HEK293 (cell line): ENCODE results near the gene SGMS1.
A peak's percentile ranks its signal among the peaks of the same experiment; 100 is the strongest.

Experiments
- GFI1B ChIP-seq: fragments of 450-650 bp; formaldehyde crosslinking; IDR thresholded peaks from 2 replicates; pipeline ENCODE4 v1.5.1; 2016; ENCODE audit warnings: missing biosample characterization, missing genetic modification characterization
- HOXA7 ChIP-seq: sonication (generic); formaldehyde crosslinking; IDR thresholded peaks from 2 replicates; pipeline ENCODE4 v1.8.1; 2022; ENCODE audit warnings: missing genetic modification reagents, borderline replicate concordance
- KLF9 ChIP-seq: fragments of 450-650 bp; formaldehyde crosslinking; IDR thresholded peaks from 2 replicates; pipeline ENCODE4 v1.5.1; 2016; ENCODE audit warnings: missing biosample characterization, missing genetic modification characterization, low read depth
- SP2 ChIP-seq: fragments of 450-650 bp; formaldehyde crosslinking; IDR thresholded peaks from 2 replicates; pipeline ENCODE4 v1.5.1; 2016; ENCODE audit warnings: missing biosample characterization, missing genetic modification characterization
- SP7 ChIP-seq: fragments of 450-650 bp; formaldehyde crosslinking; IDR thresholded peaks from 2 replicates; pipeline ENCODE4 v1.5.1; 2016; ENCODE audit warnings: missing biosample characterization, missing genetic modification characterization
- ZBTB17 ChIP-seq: fragments of 450-650 bp; formaldehyde crosslinking; IDR thresholded peaks from 2 replicates; pipeline ENCODE4 v1.5.1; 2016; ENCODE audit warnings: missing biosample characterization, missing genetic modification characterization
- ZBTB21 ChIP-seq: fragments of 450-650 bp; formaldehyde crosslinking; IDR thresholded peaks from 2 replicates; pipeline ENCODE4 v1.5.1; 2017; ENCODE audit warnings: missing biosample characterization, missing genetic modification characterization
- ZBTB8A ChIP-seq: fragments of 450-650 bp; formaldehyde crosslinking; IDR thresholded peaks from 2 replicates; pipeline ENCODE4 v1.5.1; 2016; ENCODE audit warnings: missing biosample characterization, missing genetic modification characterization
- ZNF138 ChIP-seq: fragments of 450-650 bp; formaldehyde crosslinking; IDR thresholded peaks from 2 replicates; pipeline ENCODE4 v1.5.1; 2016; ENCODE audit warnings: missing biosample characterization, missing genetic modification characterization, borderline replicate concordance
- ZNF146 ChIP-seq: fragments of 450-650 bp; formaldehyde crosslinking; IDR thresholded peaks from 2 replicates; pipeline ENCODE4 v1.5.1; 2016; ENCODE audit warnings: missing biosample characterization, missing genetic modification characterization
- ZNF157 ChIP-seq: fragments of 450-650 bp; formaldehyde crosslinking; IDR thresholded peaks from 2 replicates; pipeline ENCODE4 v1.5.1; 2016; ENCODE audit warnings: missing biosample characterization, missing genetic modification characterization
- ZNF169 ChIP-seq: fragments of 450-650 bp; formaldehyde crosslinking; IDR thresholded peaks from 2 replicates; pipeline ENCODE4 v1.5.1; 2016; ENCODE audit warnings: missing biosample characterization, missing genetic modification characterization
- ZNF175 ChIP-seq: fragments of 450-650 bp; formaldehyde crosslinking; IDR thresholded peaks from 2 replicates; pipeline ENCODE4 v1.5.1; 2016; ENCODE audit warnings: missing biosample characterization, missing genetic modification characterization
- ZNF214 ChIP-seq: fragments of 450-650 bp; formaldehyde crosslinking; IDR thresholded peaks from 2 replicates; pipeline ENCODE4 v1.5.1; 2017; ENCODE audit warnings: missing biosample characterization, mild to moderate bottlenecking, missing genetic modification characterization, borderline replicate concordance
- ZNF221 ChIP-seq: fragments of 450-650 bp; formaldehyde crosslinking; IDR thresholded peaks from 2 replicates; pipeline ENCODE4 v1.5.1; 2017; ENCODE audit warnings: missing biosample characterization, missing genetic modification characterization, borderline replicate concordance
- ZNF248 ChIP-seq: fragments of 450-650 bp; formaldehyde crosslinking; IDR thresholded peaks from 2 replicates; pipeline ENCODE4 v1.5.1; 2017; ENCODE audit warnings: missing biosample characterization, missing genetic modification characterization
- ZNF274 ChIP-seq, 2 experiments: fragments of 200-500 bp in 1 of 2; fragments of 450-650 bp in 1 of 2; sonication (Bioruptor generic) in 1 of 2; formaldehyde crosslinking in 1 of 2; IDR thresholded peaks; 2 replicates each; pipeline versions ENCODE4 v1.5.1 to v1.6.1; 2014 to 2016; ENCODE audit warnings: borderline replicate concordance in 1 of 2, inconsistent platforms in 1 of 2, low read length in 1 of 2, missing biosample characterization in 1 of 2, missing genetic modification characterization in 1 of 2
- ZNF416 ChIP-seq: fragments of 450-650 bp; formaldehyde crosslinking; IDR thresholded peaks from 2 replicates; pipeline ENCODE4 v1.5.1; 2016; ENCODE audit warnings: missing biosample characterization, missing genetic modification characterization
- ZNF48 ChIP-seq: fragments of 450-650 bp; formaldehyde crosslinking; IDR thresholded peaks from 2 replicates; pipeline ENCODE4 v1.5.1; 2016; ENCODE audit warnings: missing biosample characterization, missing genetic modification characterization
- ZNF501 ChIP-seq: fragments of 450-650 bp; formaldehyde crosslinking; IDR thresholded peaks from 2 replicates; pipeline ENCODE4 v1.5.1; 2016; ENCODE audit warnings: missing biosample characterization, missing genetic modification characterization
- ZNF514 ChIP-seq: fragments of 450-650 bp; formaldehyde crosslinking; IDR thresholded peaks from 2 replicates; pipeline ENCODE4 v1.5.1; 2016; ENCODE audit warnings: missing biosample characterization, missing genetic modification characterization
- ZNF596 ChIP-seq: fragments of 450-650 bp; IDR thresholded peaks from 2 replicates; pipeline ENCODE4 v1.5.0; 2018; ENCODE audit warnings: missing biosample characterization, mild to moderate bottlenecking, missing genetic modification characterization, moderate library complexity
- ZNF626 ChIP-seq: fragments of 450-650 bp; sonication (Bioruptor Pico); formaldehyde crosslinking; IDR thresholded peaks from 2 replicates; pipeline ENCODE4 v1.5.1; 2018; ENCODE audit warnings: missing biosample characterization, missing genetic modification characterization, inconsistent platforms
- ZNF664 ChIP-seq: fragments of 450-650 bp; formaldehyde crosslinking; IDR thresholded peaks from 2 replicates; pipeline ENCODE4 v1.5.1; 2016; ENCODE audit warnings: missing biosample characterization, missing genetic modification characterization
- ZNF670 ChIP-seq: fragments of 450-650 bp; formaldehyde crosslinking; IDR thresholded peaks from 2 replicates; pipeline ENCODE4 v1.5.1; 2016; ENCODE audit warnings: missing biosample characterization, missing genetic modification characterization, low read depth
- ZNF785 ChIP-seq: fragments of 450-650 bp; formaldehyde crosslinking; IDR thresholded peaks from 2 replicates; pipeline ENCODE4 v1.5.1; 2016; ENCODE audit warnings: missing biosample characterization, missing genetic modification characterization
- ZNF837 ChIP-seq: fragments of 450-650 bp; formaldehyde crosslinking; IDR thresholded peaks from 2 replicates; pipeline ENCODE4 v1.5.1; 2016; ENCODE audit warnings: missing biosample characterization, missing genetic modification characterization
- TF ChIP-seq, protein P1 (sequence below): fragments of 450-650 bp; formaldehyde crosslinking; conservative IDR thresholded peaks from 2 replicates; pipeline ENCODE4 v1.5.1; 2016; ENCODE audit warnings: low read depth, missing biosample characterization, missing genetic modification characterization
- TF ChIP-seq, protein P2 (sequence below): fragments of 450-650 bp; formaldehyde crosslinking; IDR thresholded peaks from 2 replicates; pipeline ENCODE4 v1.5.1; 2016; ENCODE audit warnings: missing biosample characterization, missing genetic modification characterization
- TF ChIP-seq, protein P3 (sequence below): fragments of 450-650 bp; formaldehyde crosslinking; IDR thresholded peaks from 2 replicates; pipeline ENCODE4 v1.5.1; 2016; ENCODE audit warnings: missing biosample characterization, missing genetic modification characterization

Gene SGMS1

DNA sequence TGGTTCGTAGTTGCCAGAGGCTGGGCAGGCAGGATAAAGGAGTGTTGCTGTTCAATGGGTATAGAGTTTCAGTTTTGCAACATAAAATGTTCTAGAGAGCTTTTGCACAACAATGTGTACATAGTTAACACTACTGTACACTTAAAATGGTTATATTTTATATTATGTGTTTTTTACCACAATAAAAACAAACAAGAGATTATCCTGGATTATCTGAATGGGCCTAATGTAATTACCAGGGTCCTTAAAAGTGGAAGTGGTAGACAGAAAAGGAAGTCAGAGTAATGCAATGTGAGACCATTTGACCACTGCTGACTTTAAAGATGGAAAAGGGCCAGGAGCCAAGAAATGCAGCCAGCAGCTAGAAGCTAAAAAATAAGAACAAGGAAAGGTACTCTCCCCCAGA lies 159.7 kb downstream of the SGMS1 start (continued):
- TF ChIP-seq ZNF626 (tag by site-specific recombination) (0 out of 2 replicates have a peak, but pooled peaks have one; percentile 78), ZNF221 (tag by site-specific recombination) (0 out of 2 replicates have a peak, but pooled peaks have one; percentile 91), ZNF138 (tag by site-specific recombination) (no peak), ZNF48 (tag by site-specific recombination) (no peak), ZNF416 (tag by site-specific recombination) (no peak), ZNF248 (tag by site-specific recombination) (no peak), ZNF169 (tag by site-specific recombination) (no peak), ZNF837 (tag by site-specific recombination) (no peak), ZNF785 (tag by site-specific recombination) (no peak), GFI1B (peak; percentile 86), HOXA7 (no peak), ZNF214 (tag by site-specific recombination) (peak; percentile 51; the same call in 1 of the 2 replicates), SP7 (tag by site-specific recombination) (peak; percentile 98), ZNF664 (tag by site-specific recombination) (peak; percentile 36; the same call in 1 of the 2 replicates), ZBTB17 (tag by site-specific recombination) (peak; percentile 93), ZBTB8A (tag by site-specific recombination) (peak; percentile 56), ZNF670 (tag by site-specific recombination) (no peak), ZNF157 (tag by site-specific recombination) (no peak), ZNF501 (tag by site-specific recombination) (peak; percentile 82; the same call in 1 of the 2 replicates), SP2 (tag by site-specific recombination) (peak; percentile 36), ZNF175 (tag by site-specific recombination) (no peak), ZNF514 (tag by site-specific recombination) (no peak), ZNF596 (peak; percentile 75), ZNF274 (IDR thresholded peaks at IDR 0.05; ENCODE audit: low read length) (no peak), ZNF274 (tag by site-specific recombination; IDR thresholded peaks at IDR 0.05; ENCODE audit: borderline replicate concordance) (no peak), ZNF146 (tag by site-specific recombination) (no peak), KLF9 (tag by site-specific recombination) (peak; percentile 42; the same call in 1 of the 2 replicates), ZBTB21 (tag by site-specific recombination) (0 out of 2 replicates have a peak, but pooled peaks have one; percentile 27)
- TF ChIP-seq, protein P1, sequence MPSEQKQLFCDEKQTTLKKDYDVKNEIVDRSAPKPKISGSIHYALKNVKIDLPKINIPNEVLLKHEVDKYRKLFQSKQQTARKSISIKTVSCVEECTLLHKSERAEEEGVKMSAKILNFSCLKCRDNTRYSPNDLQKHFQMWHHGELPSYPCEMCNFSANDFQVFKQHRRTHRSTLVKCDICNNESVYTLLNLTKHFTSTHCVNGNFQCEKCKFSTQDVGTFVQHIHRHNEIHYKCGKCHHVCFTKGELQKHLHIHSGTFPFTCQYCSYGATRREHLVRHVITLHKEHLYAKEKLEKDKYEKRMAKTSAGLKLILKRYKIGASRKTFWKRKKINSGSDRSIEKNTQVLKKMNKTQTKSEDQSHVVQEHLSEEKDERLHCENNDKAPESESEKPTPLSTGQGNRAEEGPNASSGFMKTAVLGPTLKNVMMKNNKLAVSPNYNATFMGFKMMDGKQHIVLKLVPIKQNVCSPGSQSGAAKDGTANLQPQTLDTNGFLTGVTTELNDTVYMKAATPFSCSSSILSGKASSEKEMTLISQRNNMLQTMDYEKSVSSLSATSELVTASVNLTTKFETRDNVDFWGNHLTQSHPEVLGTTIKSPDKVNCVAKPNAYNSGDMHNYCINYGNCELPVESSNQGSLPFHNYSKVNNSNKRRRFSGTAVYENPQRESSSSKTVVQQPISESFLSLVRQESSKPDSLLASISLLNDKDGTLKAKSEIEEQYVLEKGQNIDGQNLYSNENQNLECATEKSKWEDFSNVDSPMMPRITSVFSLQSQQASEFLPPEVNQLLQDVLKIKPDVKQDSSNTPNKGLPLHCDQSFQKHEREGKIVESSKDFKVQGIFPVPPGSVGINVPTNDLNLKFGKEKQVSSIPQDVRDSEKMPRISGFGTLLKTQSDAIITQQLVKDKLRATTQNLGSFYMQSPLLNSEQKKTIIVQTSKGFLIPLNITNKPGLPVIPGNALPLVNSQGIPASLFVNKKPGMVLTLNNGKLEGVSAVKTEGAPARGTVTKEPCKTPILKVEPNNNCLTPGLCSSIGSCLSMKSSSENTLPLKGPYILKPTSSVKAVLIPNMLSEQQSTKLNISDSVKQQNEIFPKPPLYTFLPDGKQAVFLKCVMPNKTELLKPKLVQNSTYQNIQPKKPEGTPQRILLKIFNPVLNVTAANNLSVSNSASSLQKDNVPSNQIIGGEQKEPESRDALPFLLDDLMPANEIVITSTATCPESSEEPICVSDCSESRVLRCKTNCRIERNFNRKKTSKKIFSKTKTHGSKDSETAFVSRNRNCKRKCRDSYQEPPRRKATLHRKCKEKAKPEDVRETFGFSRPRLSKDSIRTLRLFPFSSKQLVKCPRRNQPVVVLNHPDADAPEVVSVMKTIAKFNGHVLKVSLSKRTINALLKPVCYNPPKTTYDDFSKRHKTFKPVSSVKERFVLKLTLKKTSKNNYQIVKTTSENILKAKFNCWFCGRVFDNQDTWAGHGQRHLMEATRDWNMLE, result peak; percentile 44; the same call in 1 of the 2 replicates
- TF ChIP-seq, protein P2, sequence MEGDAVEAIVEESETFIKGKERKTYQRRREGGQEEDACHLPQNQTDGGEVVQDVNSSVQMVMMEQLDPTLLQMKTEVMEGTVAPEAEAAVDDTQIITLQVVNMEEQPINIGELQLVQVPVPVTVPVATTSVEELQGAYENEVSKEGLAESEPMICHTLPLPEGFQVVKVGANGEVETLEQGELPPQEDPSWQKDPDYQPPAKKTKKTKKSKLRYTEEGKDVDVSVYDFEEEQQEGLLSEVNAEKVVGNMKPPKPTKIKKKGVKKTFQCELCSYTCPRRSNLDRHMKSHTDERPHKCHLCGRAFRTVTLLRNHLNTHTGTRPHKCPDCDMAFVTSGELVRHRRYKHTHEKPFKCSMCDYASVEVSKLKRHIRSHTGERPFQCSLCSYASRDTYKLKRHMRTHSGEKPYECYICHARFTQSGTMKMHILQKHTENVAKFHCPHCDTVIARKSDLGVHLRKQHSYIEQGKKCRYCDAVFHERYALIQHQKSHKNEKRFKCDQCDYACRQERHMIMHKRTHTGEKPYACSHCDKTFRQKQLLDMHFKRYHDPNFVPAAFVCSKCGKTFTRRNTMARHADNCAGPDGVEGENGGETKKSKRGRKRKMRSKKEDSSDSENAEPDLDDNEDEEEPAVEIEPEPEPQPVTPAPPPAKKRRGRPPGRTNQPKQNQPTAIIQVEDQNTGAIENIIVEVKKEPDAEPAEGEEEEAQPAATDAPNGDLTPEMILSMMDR, result no peak
- TF ChIP-seq, protein P3, sequence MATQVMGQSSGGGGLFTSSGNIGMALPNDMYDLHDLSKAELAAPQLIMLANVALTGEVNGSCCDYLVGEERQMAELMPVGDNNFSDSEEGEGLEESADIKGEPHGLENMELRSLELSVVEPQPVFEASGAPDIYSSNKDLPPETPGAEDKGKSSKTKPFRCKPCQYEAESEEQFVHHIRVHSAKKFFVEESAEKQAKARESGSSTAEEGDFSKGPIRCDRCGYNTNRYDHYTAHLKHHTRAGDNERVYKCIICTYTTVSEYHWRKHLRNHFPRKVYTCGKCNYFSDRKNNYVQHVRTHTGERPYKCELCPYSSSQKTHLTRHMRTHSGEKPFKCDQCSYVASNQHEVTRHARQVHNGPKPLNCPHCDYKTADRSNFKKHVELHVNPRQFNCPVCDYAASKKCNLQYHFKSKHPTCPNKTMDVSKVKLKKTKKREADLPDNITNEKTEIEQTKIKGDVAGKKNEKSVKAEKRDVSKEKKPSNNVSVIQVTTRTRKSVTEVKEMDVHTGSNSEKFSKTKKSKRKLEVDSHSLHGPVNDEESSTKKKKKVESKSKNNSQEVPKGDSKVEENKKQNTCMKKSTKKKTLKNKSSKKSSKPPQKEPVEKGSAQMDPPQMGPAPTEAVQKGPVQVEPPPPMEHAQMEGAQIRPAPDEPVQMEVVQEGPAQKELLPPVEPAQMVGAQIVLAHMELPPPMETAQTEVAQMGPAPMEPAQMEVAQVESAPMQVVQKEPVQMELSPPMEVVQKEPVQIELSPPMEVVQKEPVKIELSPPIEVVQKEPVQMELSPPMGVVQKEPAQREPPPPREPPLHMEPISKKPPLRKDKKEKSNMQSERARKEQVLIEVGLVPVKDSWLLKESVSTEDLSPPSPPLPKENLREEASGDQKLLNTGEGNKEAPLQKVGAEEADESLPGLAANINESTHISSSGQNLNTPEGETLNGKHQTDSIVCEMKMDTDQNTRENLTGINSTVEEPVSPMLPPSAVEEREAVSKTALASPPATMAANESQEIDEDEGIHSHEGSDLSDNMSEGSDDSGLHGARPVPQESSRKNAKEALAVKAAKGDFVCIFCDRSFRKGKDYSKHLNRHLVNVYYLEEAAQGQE (tag by site-specific recombination), result peak; percentile 58; the same call in 1 of the 2 replicates
